ENCODE measurements around the gene GFOD1. TPM values are rescaled to one million over a fixed set of nuclear protein-coding genes. Genes with fewer than 3 reads are reported as not detected.

The GFOD1 gene
- total and polyA plus RNA-seq, 4 donors, result 2.6 to 16.8 (median 5.0) TPM

DNA sequence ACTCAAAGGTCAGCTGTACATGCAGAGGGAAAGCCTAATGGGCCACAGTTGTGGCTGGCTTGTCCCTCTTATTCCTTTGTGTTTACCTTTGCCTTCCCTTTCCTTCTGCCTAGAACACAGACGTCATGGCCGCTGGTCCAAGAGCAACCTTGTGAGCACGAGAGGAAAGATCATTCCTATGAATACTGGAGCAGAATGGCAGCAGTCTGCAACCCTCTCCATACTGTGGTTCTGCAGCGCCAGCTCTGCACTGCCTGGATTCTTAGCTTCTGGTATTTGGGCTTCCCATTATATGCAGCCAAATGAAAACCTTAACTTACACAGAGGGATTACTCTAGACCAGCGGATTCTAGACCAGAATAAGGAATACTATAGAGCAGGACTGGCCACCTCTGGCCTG lies 171.5 kb downstream of the GFOD1 start:
- H3K27ac ChIP-seq (ENCODE audit: low read depth in 1 of 2, low read length in 2 of 2), result no peak overlapping the region
- no peak overlapping the region for H3K9ac ChIP-seq (ENCODE audit: low read depth in 1 of 2, low read length in 2 of 2)
- H3K9me3 ChIP-seq (ENCODE audit: control insufficient read depth in 4 of 4, low read length in 3 of 4), result no peaks in the 10 kb centered on the region
- no peak overlapping the region for H3K4me3 ChIP-seq (ENCODE audit: low read depth in 1 of 3, low read length in 3 of 3)
- 92% methylated on average over 5 of the region's 5 CpGs for WGBS
- TF ChIP-seq TAF1 (conservative IDR thresholded peaks at IDR 0.05) (no peak), HNF4A (conservative IDR thresholded peaks at IDR 0.05) (no peak), EGR1 (IDR thresholded peaks at IDR 0.05; ENCODE audit: low read depth in 2 of 2) (no peak), NR2F2 (IDR thresholded peaks at IDR 0.05) (no peak), HNF4G (IDR thresholded peaks at IDR 0.05) (no peak), FOXA1 (IDR thresholded peaks at IDR 0.05) (no peak), YY1 (IDR thresholded peaks at IDR 0.05) (no peak), FOXA2 (IDR thresholded peaks at IDR 0.05) (no peak), SP1 (IDR thresholded peaks at IDR 0.05) (no peak), GABPA (IDR thresholded peaks at IDR 0.05 in 1 of 2, conservative IDR thresholded peaks at IDR 0.05 in 1 of 2) (no peak), JUND (IDR thresholded peaks at IDR 0.05) (no peak), RXRA (IDR thresholded peaks at IDR 0.05) (no peak), RAD21 (IDR thresholded peaks at IDR 0.05) (no peak), REST (IDR thresholded peaks at IDR 0.05) (no peak), ZBTB33 (IDR thresholded peaks at IDR 0.05) (no peak)
- TF ChIP-seq, protein P1, sequence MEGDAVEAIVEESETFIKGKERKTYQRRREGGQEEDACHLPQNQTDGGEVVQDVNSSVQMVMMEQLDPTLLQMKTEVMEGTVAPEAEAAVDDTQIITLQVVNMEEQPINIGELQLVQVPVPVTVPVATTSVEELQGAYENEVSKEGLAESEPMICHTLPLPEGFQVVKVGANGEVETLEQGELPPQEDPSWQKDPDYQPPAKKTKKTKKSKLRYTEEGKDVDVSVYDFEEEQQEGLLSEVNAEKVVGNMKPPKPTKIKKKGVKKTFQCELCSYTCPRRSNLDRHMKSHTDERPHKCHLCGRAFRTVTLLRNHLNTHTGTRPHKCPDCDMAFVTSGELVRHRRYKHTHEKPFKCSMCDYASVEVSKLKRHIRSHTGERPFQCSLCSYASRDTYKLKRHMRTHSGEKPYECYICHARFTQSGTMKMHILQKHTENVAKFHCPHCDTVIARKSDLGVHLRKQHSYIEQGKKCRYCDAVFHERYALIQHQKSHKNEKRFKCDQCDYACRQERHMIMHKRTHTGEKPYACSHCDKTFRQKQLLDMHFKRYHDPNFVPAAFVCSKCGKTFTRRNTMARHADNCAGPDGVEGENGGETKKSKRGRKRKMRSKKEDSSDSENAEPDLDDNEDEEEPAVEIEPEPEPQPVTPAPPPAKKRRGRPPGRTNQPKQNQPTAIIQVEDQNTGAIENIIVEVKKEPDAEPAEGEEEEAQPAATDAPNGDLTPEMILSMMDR (IDR thresholded peaks at IDR 0.05; ENCODE audit: low read depth, low read length, missing input control), result no peak
- TF ChIP-seq, protein P2, sequence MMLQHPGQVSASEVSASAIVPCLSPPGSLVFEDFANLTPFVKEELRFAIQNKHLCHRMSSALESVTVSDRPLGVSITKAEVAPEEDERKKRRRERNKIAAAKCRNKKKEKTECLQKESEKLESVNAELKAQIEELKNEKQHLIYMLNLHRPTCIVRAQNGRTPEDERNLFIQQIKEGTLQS (IDR thresholded peaks at IDR 0.05), result no peak
- TF ChIP-seq, protein P3, sequence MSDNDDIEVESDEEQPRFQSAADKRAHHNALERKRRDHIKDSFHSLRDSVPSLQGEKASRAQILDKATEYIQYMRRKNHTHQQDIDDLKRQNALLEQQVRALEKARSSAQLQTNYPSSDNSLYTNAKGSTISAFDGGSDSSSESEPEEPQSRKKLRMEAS (IDR thresholded peaks at IDR 0.05), result no peak
- H3K4me1 ChIP-seq (ENCODE audit: control insufficient read depth in 4 of 4, insufficient read depth in 4 of 4, low read length in 3 of 4), result no peaks in the 10 kb centered on the region
- peak; percentile 13 for DNase-seq (ENCODE audit: low spot score)
- H3K27me3 ChIP-seq (ENCODE audit: control insufficient read depth in 4 of 4, insufficient read depth in 4 of 4, low read length in 3 of 4), result no peaks in the 10 kb centered on the region
- H3K36me3 ChIP-seq (ENCODE audit: control insufficient read depth in 4 of 4, insufficient read depth in 3 of 4, low read depth in 1 of 4, low read length in 3 of 4), result peaks cover 8 to 48% (median 36%) of the 10 kb centered on the region in 4 donors
